Measurements from ENCODE around the gene MED26.

Gene MED26

GRCh38 chr19:16532440-16533234 lies 95.4 kb downstream of the MED26 start:
- H3K27me3 ChIP-seq (replicated peaks; ENCODE audit: insufficient read depth, low read length): no peaks in the 10 kb centered on the region

GRCh38 chr19:16531380-16531669 lies 96.7 kb downstream of the MED26 start:
- Histone ChIP-seq H3K9me2 (replicated peaks; ENCODE audit: insufficient read depth, low read length) (no peaks in the 10 kb centered on the region), H4K20me1 (ENCODE audit: insufficient read depth, low read length) (peaks cover 5% of the 10 kb centered on the region), H3K36me3 (replicated peaks; ENCODE audit: insufficient read depth, low read length) (peaks cover 4% of the 10 kb centered on the region), H3K4me3 (ENCODE audit: low read length) (no peak overlapping the region), H3K9me3 (replicated peaks; ENCODE audit: insufficient read depth, low read length) (no peaks in the 10 kb centered on the region), H3K27me3 (replicated peaks; ENCODE audit: insufficient read depth, low read length) (no peaks in the 10 kb centered on the region), H3K4me2 (ENCODE audit: low read depth, low read length) (no peak overlapping the region), H2AFZ (ENCODE audit: low read length) (no peak overlapping the region), H3K79me2 (ENCODE audit: low read length) (peaks cover 63% of the 10 kb centered on the region), H3F3A (ENCODE audit: insufficient read depth, low read length) (no peaks in the 10 kb centered on the region), H3K4me1 (ENCODE audit: low read length) (no peaks in the 10 kb centered on the region), H3K9ac (ENCODE audit: low read length) (no peak overlapping the region), H3K27ac (ENCODE audit: low read length) (no peak overlapping the region)
- DNase-seq: no peak
- TF ChIP-seq CTCF (IDR thresholded peaks at IDR 0.05; ENCODE audit: low read length): no peak
- TF ChIP-seq EZH2 (optimal IDR thresholded peaks at IDR 0.05; ENCODE audit: low read depth, low read length): no peak
- no peak for TF ChIP-seq EZH2phosphoT487 (IDR thresholded peaks at IDR 0.05; ENCODE audit: low read length)

More at GRCh38 chr19:16532440-16533234, 95.4 kb downstream of the MED26 start:
- no peak overlapping the region for H3K27ac ChIP-seq (ENCODE audit: low read length)
- H3K4me3 ChIP-seq (ENCODE audit: low read length): no peak overlapping the region
- DNase-seq: no peak
- no peaks in the 10 kb centered on the region for H3K4me1 ChIP-seq (ENCODE audit: low read length)
- no peak overlapping the region for H3K4me2 ChIP-seq (ENCODE audit: low read depth, low read length)
- H3K79me2 ChIP-seq (ENCODE audit: low read length): peaks cover 68% of the 10 kb centered on the region
- H3K36me3 ChIP-seq (replicated peaks; ENCODE audit: insufficient read depth, low read length): peaks cover 4% of the 10 kb centered on the region
- no peak for TF ChIP-seq EZH2 (optimal IDR thresholded peaks at IDR 0.05; ENCODE audit: low read depth, low read length)
- no peak for TF ChIP-seq CTCF (IDR thresholded peaks at IDR 0.05; ENCODE audit: low read length)
- no peak for TF ChIP-seq EZH2phosphoT487 (IDR thresholded peaks at IDR 0.05; ENCODE audit: low read length)
- H3K9me3 ChIP-seq (replicated peaks; ENCODE audit: insufficient read depth, low read length): no peaks in the 10 kb centered on the region
- H3F3A ChIP-seq (ENCODE audit: insufficient read depth, low read length): no peaks in the 10 kb centered on the region
- H2AFZ ChIP-seq (ENCODE audit: low read length): no peak overlapping the region
- H3K9me2 ChIP-seq (replicated peaks; ENCODE audit: insufficient read depth, low read length): no peaks in the 10 kb centered on the region
- H3K9ac ChIP-seq (ENCODE audit: low read length): no peak overlapping the region
- H4K20me1 ChIP-seq (ENCODE audit: insufficient read depth, low read length): peaks cover 8% of the 10 kb centered on the region

- Histone ChIP-seq H3K36me3 (replicated peaks; ENCODE audit: insufficient read depth, low read length) (peaks cover 4% of the 10 kb centered on the region), H3F3A (ENCODE audit: insufficient read depth, low read length) (no peaks in the 10 kb centered on the region), H3K27ac (ENCODE audit: low read length) (no peak overlapping the region)
Measured at GRCh38 chr19:16530540-16531379, 97.2 kb downstream of the MED26 start.

More at GRCh38 chr19:16530540-16531379, 97.2 kb downstream of the MED26 start:
- no peak for TF ChIP-seq EZH2 (optimal IDR thresholded peaks at IDR 0.05; ENCODE audit: low read depth, low read length)
- no peaks in the 10 kb centered on the region for H3K4me1 ChIP-seq (ENCODE audit: low read length)
- no peaks in the 10 kb centered on the region for H3K9me3 ChIP-seq (replicated peaks; ENCODE audit: insufficient read depth, low read length)
- H3K4me2 ChIP-seq (ENCODE audit: low read depth, low read length): no peak overlapping the region
- H3K79me2 ChIP-seq (ENCODE audit: low read length): peaks cover 62% of the 10 kb centered on the region
- H3K9ac ChIP-seq (ENCODE audit: low read length): no peak overlapping the region
- H4K20me1 ChIP-seq (ENCODE audit: insufficient read depth, low read length): no peaks in the 10 kb centered on the region
- H3K4me3 ChIP-seq (ENCODE audit: low read length): no peak overlapping the region
- no peak for DNase-seq
- H2AFZ ChIP-seq (ENCODE audit: low read length): no peak overlapping the region
- no peaks in the 10 kb centered on the region for H3K27me3 ChIP-seq (replicated peaks; ENCODE audit: insufficient read depth, low read length)
- no peaks in the 10 kb centered on the region for H3K9me2 ChIP-seq (replicated peaks; ENCODE audit: insufficient read depth, low read length)
